ENCODE results near the gene ZNF608.

The ZNF608 gene, protein sequence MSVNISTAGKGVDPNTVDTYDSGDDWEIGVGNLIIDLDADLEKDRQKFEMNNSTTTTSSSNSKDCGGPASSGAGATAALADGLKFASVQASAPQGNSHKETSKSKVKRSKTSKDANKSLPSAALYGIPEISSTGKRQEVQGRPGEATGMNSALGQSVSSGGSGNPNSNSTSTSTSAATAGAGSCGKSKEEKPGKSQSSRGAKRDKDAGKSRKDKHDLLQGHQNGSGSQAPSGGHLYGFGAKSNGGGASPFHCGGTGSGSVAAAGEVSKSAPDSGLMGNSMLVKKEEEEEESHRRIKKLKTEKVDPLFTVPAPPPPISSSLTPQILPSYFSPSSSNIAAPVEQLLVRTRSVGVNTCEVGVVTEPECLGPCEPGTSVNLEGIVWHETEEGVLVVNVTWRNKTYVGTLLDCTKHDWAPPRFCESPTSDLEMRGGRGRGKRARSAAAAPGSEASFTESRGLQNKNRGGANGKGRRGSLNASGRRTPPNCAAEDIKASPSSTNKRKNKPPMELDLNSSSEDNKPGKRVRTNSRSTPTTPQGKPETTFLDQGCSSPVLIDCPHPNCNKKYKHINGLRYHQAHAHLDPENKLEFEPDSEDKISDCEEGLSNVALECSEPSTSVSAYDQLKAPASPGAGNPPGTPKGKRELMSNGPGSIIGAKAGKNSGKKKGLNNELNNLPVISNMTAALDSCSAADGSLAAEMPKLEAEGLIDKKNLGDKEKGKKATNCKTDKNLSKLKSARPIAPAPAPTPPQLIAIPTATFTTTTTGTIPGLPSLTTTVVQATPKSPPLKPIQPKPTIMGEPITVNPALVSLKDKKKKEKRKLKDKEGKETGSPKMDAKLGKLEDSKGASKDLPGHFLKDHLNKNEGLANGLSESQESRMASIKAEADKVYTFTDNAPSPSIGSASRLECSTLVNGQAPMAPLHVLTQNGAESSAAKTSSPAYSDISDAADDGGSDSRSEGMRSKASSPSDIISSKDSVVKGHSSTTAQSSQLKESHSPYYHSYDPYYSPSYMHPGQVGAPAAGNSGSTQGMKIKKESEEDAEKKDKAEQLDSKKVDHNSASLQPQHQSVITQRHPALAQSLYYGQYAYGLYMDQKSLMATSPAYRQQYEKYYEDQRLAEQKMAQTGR (N-terminal part only)

DNA sequence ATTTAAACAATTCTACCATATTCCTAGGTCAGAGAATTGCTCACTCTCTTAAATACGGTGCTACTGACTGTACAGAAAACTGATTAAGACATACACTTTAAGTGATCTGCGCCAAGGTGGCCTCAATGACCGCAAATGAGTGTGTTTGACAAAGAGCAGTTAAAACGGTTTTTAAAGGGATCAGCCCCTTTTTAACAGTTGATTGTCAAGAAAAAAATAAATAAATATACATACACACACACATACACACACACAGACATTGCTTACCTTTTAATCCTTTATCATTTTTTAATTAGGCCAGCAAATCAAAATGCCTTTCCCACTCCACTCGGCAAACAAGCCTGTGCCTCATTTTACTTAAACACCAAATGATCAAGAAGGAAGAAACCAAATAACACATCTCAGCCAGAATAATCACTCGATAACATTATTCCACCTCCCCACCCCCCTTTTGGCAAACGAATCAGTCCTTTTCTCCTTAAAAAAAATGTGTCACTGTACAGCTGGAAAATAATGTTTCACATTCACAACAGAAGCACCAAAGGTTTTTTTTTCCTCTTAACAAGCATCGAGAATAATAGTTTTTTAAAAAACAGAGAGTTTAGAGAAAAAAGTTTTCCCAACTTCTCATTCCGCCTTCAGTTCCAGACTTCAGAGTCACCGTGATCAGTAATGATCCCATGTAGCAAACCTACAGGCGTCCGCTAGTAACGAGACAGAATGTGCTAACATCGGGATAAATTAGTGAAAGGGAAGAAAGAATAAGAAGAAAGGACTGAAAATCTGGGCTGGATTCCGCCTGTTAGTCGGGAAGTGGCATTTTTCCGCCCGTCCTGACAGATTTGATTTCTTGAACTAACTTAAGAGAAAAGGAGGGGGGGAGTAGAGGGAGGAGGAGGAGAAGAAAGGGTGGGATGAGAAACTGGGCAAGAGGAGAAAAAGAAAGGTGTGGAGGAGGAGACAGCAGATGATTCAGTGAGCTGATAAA, at the start of gene ZNF608:
Gene ZNF608 (minus strand): TSS at position 712 of the 988 bp plus-strand sequence. CDS start 1,650 bp downstream, outside the sequence.
- peak; percentile 13 for DNase-seq (ENCODE audit: low spot score)

DNA sequence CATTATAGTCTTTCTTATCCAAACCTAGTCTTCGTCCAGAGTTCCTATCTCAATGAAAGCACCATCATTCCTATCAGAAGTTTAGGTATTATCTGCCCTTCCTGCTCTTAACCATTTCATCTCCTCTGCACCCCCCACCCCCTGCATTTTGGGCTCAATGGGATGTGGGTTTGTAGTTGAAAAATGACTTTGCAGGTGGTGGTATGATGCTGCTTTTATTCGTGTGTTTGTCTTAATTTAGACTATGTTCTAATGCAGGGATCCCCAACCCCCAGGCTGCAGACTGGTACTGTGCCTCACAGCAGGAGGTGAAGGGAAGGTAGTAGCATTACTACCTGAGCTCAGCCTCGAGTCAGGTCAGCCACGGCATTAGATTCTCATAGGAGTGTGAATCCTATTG, 49.4 kb upstream of the ZNF608 start:
- no peak for DNase-seq (ENCODE audit: low spot score)

DNA sequence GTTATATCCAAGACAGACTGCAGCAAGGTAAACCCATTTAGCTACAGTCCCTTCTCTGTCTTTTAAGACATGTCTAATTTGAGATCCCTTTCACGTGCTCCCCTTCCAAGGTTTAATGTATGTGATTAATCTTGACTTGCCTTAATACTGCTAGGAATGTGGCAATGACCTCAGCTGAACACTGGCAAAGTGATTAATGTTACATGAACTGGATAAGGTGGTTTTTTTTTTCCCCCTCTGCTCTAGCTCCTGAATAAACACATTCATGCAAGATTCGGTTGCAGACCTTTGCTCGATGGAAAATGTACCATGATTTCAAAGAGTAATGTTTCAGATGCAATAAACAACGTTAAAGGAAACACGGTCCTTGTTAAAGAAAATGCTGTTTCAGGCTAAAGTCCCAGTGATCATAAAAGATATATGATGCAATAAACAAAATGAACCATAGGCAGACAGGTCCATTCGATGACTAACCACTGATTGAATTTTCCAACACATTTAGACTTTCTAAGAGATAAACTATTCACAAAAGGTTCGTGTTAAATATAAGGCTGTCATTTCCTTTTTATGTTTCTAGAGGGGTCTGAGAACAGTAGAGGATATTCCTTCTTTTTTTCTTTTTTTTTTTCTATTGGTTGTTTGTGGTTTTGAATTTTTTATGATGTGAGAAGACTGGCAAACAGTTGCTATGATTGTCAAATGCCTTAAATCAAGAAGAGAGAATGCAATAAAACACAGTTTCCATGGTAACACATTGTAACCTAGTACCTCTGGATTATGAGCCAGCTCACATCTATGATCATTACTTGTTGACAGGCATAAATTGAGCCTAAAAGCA, 44.7 kb upstream of the ZNF608 start:
- no peak for DNase-seq (ENCODE audit: low spot score)

DNA sequence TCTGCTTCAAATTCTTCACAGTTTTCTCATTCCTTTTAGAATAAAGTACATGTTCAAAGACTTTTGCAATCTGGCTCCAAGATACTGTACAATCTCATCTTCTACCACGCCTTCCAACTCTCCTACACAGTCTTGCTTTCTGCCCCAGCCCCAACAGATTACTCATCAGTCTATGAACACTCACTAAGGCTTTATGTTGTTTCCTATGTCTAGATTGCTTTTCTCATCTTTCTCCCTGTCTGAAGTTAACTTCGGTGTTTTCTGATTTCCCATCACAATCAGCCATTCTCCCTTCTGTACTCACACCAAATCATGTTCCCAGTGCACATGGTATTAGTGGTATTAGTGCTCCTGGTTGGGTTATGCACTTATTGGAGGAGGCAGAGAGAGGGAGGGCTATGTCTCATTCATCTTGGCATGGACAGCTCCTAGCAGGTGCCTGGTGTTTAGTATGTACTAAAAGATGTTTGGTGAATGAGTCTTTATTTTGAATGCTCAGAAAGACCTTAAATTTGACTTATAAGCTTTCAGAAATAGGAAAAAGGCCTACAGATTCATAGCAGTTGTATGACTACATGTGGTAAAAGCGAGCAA, 44.0 kb upstream of the ZNF608 start:
- no peak for DNase-seq (ENCODE audit: low spot score)

DNA sequence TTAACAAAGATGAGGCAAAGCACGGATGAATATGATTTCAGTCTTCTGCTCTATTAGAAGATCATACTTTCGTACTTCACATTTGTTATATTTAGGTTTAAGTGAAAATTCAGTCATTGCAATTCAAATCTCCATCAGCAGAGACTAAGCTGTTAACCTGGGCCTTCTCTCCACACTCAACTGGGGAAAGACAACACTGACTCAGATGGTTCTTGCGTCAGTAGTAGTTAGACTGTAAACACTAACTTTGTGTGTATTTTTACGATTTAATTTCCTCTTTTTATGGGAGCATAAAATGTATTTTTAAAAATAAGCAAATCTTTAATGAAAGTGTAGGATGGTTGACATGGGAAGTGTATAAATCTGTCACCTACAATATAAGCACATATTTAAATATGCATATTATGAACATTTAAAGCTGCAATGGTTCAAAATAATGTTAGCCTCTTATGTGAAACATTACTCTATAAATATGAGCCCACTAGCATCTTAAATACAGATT, 42.7 kb upstream of the ZNF608 start:
- DNase-seq (ENCODE audit: low spot score), result no peak

DNA sequence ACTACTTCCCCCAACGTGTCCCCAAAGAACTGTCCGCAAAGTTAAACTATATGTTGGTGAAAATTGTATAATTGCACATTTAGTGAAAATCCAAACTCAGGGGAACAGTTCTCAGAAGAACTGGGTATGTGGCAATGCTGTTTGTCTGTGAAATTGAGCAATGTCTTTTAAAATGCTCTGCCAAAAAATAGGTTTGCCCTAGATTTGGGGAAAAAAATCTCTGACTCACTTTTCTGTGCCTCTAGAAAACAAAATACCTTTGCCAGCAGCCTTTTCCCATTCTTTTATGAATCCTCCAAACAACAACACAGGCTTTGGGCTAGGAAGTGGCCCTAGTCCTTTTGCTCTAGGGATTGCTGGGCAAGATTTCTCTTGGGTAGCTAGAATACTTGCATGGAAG, 37.4 kb upstream of the ZNF608 start:
- DNase-seq (ENCODE audit: low spot score), result peak; percentile 66

DNA sequence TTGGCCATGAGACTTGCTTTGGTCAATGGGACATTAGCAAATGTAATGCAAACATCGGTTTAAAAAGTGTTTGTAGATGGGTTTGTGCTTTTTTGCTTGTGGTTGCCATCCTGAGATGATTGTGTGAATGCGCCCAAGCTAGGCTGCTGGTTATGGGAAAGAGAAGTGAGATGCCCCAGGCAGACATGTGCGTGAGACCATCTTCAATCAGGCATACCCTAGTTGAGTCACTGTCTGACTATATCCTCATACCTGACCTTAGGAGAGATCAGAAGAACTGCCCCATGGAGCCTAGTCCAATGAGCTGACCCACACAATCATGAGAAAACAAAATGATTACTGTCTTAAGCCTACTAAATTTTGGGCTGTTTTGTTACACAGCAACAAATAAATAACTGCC, 36.8 kb upstream of the ZNF608 start:
- no peak for DNase-seq (ENCODE audit: low spot score)

DNA sequence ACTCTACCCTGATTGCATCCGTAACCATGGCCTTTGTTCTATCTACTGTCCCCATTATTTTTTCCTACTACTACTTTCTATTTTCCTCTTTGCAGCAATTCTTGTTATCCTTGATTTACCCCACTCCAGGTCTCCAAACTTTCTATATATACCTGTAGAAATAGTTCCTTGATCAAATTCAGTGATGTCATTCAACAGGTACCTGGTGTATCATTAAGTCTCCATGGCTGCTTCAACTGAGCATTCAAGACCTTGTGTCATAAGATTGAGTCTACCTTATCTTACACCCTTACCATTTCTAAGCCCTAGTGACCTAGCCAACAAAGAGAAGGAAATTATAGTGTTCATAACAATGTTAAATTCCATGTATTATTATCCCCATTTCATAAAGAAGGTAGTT, 35.8 kb upstream of the ZNF608 start:
- no peak for DNase-seq (ENCODE audit: low spot score)

DNA sequence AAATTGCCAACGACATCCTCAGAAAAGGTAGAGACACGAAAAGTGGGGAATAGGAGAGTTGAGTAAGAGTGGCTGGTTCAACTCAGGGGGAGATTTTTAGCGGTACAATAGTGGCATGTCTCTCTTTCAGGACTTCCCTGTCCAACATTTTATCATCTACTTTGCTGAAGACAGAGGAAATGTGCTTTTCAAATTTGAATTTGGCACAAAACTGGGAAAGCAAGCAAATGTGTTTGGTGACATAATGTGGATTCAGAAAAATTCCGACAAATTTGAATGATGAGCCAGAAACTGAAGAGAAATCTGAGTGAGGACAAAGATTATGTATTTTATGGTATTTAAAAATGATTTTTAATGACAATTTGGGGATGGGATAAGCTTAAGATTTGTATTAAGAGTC, 33.6 kb upstream of the ZNF608 start:
- no peak for DNase-seq (ENCODE audit: low spot score)

DNA sequence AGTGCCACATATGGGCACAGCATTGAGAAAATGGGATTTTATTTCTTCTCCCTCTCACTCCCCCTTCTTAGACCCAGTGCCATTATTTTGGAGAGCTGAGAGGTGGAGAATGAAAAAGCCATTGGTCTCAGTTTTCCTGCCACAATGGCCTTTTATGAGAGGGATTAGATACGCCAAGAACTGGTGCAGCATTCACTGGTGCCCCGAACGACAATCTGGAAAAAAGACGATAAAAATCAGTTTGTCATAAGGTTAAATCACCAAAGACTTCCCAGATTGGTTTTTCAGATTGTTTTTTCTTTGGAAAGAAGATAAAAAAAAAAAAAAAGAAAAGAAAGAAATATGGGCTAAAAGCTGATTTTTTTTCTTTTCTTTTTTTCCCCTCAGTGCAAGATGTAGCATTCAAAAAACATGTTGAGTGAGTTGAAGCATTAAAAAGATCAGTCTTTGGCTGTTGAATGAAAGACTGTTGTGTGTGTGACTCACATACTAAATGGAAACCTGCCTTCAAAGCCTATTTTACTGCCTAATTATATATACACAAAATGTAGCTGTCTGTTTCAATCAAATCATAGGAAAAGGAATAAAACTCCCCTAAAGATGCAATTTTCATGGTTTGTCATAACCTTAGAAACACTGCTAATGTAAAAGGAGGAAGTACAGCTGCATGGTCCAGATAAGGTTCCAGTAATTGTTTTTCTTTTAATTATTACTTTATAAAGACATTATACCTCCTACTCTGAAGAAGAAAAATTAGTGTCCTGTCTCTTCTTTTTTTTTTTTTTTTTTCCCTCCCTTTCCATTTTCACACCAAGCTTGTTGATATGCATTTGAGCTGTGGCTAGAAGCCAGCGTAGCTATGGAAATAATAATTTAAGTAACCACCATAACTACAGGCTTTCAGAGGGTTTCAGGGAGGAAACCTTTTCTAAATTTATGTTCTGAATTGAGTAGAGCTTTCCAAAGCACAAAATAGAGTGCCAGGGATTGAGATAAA, 27.2 kb upstream of the ZNF608 start:
- no peak for DNase-seq (ENCODE audit: low spot score)

DNA sequence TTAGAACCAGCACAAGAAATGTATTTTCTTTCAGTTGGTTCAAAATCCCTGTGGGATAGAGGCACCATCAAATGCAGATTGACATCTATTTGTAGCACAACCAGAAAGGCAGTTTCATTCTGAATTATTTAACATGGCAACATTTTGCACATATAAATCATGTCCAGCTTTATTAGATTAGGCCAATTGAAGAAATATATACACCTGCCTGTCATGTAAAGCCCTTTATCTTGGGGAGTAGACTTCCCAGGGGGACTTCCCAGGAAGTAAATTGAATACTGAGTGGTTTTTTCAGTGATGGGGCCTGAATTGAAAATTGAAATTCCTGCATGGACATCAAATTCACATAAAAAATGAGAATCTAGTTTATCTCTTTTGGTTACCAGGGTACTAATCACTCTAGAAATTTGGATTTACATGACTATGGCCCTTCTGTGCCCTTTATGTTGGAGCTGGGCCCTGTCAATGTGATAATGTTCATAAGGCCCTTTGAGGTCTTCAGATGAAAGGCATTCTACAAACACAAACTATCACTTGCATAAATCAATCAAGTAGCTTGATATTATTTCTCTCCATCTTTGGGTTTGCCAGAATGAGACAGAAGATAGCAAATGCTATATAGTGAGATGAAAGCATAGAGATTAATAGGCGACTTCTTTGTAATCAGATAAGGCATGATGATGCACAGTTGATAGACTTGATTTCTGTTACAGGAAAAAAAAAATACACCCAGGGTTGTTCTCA, 26.2 kb upstream of the ZNF608 start:
- DNase-seq (ENCODE audit: low spot score), result no peak

DNA sequence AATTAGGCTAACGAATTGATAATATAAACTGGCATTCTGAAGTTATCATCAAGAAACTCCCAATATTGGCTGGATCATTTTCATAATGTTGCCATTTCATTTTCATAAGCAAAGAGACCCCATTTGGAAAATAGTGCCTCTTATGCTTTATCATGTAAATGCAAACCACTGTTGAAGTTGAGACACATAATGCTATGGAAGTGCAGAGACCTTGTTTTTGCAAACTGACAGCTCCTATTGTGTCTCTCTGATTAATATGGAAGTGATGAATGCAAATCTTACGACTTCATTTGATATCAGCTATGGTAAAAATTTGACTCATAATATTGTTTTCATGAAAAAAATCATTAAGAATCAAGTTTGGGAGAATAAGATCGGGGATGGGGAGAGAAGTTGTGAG, 25.3 kb upstream of the ZNF608 start:
- DNase-seq (ENCODE audit: low spot score), result no peak

DNA sequence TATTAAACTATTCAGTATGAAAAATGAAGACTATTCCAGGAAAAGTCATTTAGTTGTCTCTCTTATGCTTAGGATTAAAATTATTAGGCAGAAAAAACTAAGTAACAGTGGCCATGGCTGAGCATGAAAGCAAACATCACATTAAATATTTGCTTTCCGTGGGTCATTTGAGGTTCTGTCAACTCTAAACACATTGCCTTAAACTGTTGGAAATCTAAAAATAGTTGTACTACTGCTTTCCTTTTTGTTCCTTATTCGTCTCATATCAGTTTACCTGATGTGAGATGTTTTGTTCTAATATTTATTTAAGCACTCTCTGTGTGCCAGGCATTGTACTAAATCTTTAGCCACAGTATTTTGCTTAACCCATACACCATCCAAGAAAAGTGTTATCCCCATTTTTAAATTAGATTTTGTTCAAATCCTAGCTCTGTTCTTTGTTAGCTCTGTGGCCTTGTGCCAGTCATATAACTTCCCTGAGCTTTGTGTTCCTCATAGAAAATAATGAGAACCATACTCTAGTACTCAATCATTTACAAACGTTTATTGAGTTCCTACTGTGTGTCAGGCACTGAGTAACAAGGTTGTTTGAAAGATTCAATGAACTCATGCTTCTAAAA, 18.7 kb upstream of the ZNF608 start:
- DNase-seq (ENCODE audit: low spot score), result no peak

DNA sequence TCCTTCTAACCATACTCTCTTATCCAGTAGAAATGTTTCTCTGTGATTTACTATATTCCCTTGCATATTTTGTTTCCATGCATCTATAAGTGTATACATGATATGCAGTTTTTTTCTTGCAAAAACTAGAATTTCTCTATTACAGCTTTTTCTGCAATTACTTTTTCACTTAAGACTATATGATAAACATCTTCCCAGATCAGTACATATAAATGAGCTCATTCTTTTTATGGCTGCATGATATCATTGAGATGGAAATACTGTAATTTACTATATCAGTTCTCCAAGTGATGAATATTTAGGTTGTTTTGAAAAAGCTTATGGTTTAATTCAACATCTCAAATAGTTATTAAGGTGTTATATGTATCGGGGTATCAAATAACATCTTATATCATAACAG, 18.1 kb upstream of the ZNF608 start:
- no peak for DNase-seq (ENCODE audit: low spot score)

DNA sequence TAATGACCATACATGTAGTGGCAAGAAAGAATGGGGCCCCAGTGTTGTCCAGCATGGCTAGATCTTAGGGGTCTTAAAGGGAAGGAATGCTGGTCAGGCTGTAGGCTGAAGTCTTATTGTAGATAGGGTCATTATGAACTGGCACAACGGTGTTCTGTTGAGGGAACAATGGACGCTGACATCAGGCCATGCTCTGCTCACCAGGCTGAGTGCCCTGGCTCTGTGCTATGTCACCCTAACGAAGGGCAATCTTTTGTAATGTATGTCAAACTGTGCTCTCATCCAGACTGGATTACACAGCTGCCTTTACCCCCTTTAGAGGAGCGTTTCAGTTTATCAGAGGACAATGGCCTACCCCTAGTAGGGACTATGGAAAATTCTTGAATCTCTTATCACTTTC, 14.6 kb upstream of the ZNF608 start:
- no peak for DNase-seq (ENCODE audit: low spot score)

DNA sequence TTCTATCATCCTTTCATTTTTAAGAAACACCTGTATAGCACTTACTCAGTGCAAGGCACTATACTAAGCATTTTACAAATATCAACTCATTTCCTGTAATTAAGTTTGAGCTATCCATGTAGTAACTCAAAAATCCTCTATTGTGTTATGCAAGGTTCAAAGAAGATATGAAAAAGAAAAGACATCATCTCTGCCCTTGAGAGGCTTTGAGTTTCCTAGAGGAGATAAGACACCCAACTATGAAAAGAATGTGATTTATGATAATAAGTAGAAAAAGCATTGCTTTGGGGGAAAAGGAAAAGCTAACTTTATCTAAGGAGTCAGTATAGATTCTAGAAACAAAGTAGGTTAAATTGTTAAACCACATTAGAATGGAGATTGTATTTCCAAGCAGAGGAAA, 14.2 kb upstream of the ZNF608 start:
- DNase-seq (ENCODE audit: low spot score), result no peak

DNA sequence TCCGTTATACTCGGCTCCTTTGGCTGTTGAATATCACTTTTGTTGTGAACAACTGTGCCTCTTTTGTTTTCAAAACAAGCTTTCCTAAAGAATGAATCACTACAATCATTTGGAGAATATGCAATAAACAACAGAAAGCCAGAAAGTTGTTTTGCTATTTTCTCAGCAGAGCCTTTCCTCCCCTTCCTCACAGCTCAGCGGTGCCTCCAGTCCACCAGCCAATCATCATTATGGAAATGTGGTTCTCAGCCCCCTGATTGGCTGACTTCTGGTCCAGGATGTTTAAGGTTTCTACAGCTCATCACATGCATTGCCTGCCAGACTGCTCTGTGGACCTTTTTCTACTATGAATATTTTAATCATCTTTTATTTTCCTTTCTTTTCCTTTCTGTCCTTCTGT, 9.1 kb upstream of the ZNF608 start:
- peak; percentile 55 for DNase-seq (ENCODE audit: low spot score)
